NT2/D1 (cell line): Measurements from ENCODE around the gene ZNF41.
"Not testable (repeated sequence)": the region's sequence is repeated elsewhere in the genome, so short reads cannot be mapped to it uniquely, and the experiment has no call there.

ENCODE experiments used
- DNase-seq: peaks from one replicate; pipeline ENCODE4 v3.0.0-alpha.2; 2011; ENCODE audit warnings: low read depth, low spot score
- H3K27me3 ChIP-seq: 2 replicates; pipeline ENCODE4 v1.6.0; 2011; ENCODE audit warnings: mild to moderate bottlenecking; ENCODE audit not compliant: insufficient read length, insufficient read depth
- H3K36me3 ChIP-seq: 2 replicates; pipeline ENCODE4 v1.6.1; 2011; ENCODE audit warnings: mild to moderate bottlenecking, low read length, mixed read lengths; ENCODE audit not compliant: insufficient read depth, insufficient read length
- H3K4me1 ChIP-seq: 2 replicates; pipeline ENCODE4 v1.5.1; 2011; ENCODE audit not compliant: insufficient read depth, insufficient read length
- H3K4me3 ChIP-seq: 2 replicates; pipeline ENCODE4 v1.5.1; 2011; ENCODE audit warnings: low read depth; ENCODE audit not compliant: insufficient read length
- H3K9ac ChIP-seq: 2 replicates; pipeline ENCODE4 v1.6.0; 2011; ENCODE audit warnings: low read depth; ENCODE audit not compliant: insufficient read length
- H3K9me3 ChIP-seq: 2 replicates; pipeline ENCODE4 v1.5.1; 2011; ENCODE audit warnings: mild to moderate bottlenecking, low read length; ENCODE audit not compliant: insufficient read depth
- SUZ12 ChIP-seq: IDR thresholded peaks from 2 replicates; pipeline ENCODE4 v1.6.1; 2011; ENCODE audit not compliant: insufficient read length, insufficient read depth; ENCODE audit errors: extremely low read depth
- YY1 ChIP-seq: IDR thresholded peaks from 2 replicates; pipeline ENCODE4 v1.6.1; 2011; ENCODE audit not compliant: insufficient read length, insufficient read depth
- ZNF274 ChIP-seq: IDR thresholded peaks from 2 replicates; pipeline ENCODE4 v1.6.1; 2011; ENCODE audit warnings: mild to moderate bottlenecking, low read depth, low read length

The ZNF41 gene

GRCh38 chrX:47514533-47515235, 31.7 kb upstream of the ZNF41 start:
- TF ChIP-seq SUZ12 (no peak), YY1 (no peak), ZNF274 (no peak)
- Histone ChIP-seq H3K9ac (no peak overlapping the region), H3K36me3 (no peaks in the 10 kb centered on the region), H3K4me1 (peaks cover 2% of the 10 kb centered on the region), H3K4me3 (no peak overlapping the region), H3K27me3 (no peaks in the 10 kb centered on the region), H3K9me3 (no peaks in the 10 kb centered on the region)
- DNase-seq: no peak

DNA sequence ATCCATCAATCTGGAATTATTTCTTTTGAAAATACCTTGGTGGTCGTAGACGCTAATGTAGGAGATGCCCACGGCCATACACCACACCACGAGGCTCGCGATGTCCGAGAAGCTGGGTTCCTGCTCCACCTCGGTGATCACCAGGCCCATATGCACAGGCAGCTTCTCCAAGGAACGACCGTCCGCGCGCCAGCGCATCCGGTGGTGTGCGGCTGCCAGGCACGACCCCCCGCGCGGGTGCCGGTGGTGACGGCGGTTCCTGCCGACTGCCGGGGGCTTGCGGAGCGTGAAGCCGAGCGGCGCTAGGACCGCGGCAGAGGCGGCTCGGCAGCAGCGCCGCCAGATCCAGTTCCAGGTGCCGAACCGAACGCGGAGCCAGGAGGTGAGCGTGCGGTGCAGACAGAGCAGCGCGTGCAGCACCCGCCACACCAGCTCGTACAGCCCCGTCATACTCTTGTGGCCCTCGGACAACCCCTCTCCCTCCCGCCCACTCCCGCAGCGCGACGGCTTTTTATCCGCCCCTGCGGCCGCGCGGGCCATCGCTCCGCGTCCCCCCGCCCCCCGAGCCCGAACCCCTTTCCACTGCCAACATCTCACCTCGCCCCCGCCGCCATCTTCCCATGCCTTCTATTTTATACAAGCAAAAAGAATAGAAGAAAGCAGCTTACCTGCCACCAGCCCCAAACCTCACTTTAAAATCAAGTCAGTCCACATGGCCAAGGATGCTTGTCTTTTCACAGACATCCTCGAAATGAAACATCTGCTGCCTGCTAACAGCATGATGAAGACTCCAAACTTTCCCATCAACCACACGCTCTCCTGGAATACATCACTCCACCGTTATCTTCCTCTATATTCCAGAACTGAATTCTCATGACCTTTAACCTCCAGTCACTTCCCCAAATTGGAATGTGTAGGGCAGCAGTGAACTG, 30.3 kb upstream of the ZNF41 start:
- not testable (repeated sequence) for DNase-seq, H3K9me3 ChIP-seq, H3K27me3 ChIP-seq, H3K4me1 ChIP-seq, H3K9ac ChIP-seq, H3K36me3 ChIP-seq
- peak overlapping the region; percentile 54 for H3K4me3 ChIP-seq

- not testable (repeated sequence) for H3K9ac ChIP-seq, H3K27me3 ChIP-seq, DNase-seq, H3K9me3 ChIP-seq, H3K4me1 ChIP-seq, H3K36me3 ChIP-seq, H3K4me3 ChIP-seq
Measured at GRCh38 chrX:47512383-47512782, 29.4 kb upstream of the ZNF41 start.

DNA sequence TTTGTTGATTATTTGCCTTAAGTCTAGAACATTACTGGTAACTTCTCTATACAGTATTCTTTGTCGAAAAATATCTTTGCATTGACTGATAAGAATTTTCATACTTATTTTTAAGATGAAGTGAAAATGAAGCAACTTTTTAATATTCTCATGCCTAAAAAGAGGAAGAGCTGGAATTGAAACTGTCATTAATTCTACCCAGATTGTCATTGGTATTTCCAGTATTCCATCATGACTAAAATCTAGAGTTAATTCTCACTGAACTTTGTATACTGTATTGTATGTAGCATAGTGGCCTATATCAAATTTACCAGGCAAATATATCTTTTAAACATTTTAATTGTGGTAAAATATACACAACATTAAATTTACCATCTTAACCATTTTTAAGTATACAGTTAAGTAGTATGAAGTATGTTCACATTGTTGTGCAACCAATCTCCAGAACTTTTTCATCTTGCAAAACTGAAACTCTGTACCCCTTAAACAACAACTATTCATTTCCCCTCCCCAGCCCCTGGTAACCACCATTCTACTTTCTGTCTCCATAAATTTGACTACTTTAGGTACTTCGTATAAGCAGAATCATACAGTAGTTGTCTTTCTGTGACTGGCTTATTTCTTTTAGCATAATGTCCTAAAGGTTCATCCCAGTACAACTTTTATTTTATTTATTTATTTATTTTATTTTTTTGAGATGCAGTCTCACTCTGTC, 24.3 kb upstream of the ZNF41 start:
- no peaks in the 10 kb centered on the region for H3K4me1 ChIP-seq

GRCh38 chrX:47503151-47503550, 20.1 kb upstream of the ZNF41 start:
- no peak overlapping the region for H3K4me3 ChIP-seq
- H3K27me3 ChIP-seq: no peaks in the 10 kb centered on the region
- no peak for DNase-seq
- H3K9me3 ChIP-seq: no peaks in the 10 kb centered on the region
- H3K4me1 ChIP-seq: peaks cover 6% of the 10 kb centered on the region
- no peak for TF ChIP-seq ZNF274
- TF ChIP-seq YY1: no peak
- TF ChIP-seq SUZ12: no peak
- H3K36me3 ChIP-seq: no peaks in the 10 kb centered on the region
- H3K9ac ChIP-seq: no peak overlapping the region

More for the DNA sequence above, 24.3 kb upstream of the ZNF41 start:
- Histone ChIP-seq H3K9ac (no peak overlapping the region), H3K9me3 (no peaks in the 10 kb centered on the region), H3K4me3 (no peak overlapping the region), H3K36me3 (no peaks in the 10 kb centered on the region), H3K27me3 (no peaks in the 10 kb centered on the region)
- no peak for DNase-seq
- TF ChIP-seq YY1 (no peak), ZNF274 (no peak)

- TF ChIP-seq ZNF274 (no peak), YY1 (no peak), SUZ12 (no peak)
- H3K9ac ChIP-seq: no peak overlapping the region
- H3K4me1 ChIP-seq: peaks cover 6% of the 10 kb centered on the region
- DNase-seq: no peak
- H3K36me3 ChIP-seq: no peaks in the 10 kb centered on the region
- no peak overlapping the region for H3K4me3 ChIP-seq
- H3K27me3 ChIP-seq: no peaks in the 10 kb centered on the region
- no peaks in the 10 kb centered on the region for H3K9me3 ChIP-seq
Measured at GRCh38 chrX:47502316-47503125, 19.5 kb upstream of the ZNF41 start.
